ENCODE results near the gene MAGI2. TPM values are rescaled to one million over a fixed set of nuclear protein-coding genes. Genes with fewer than 3 reads are reported as not detected.
A peak's percentile ranks its signal among the peaks of the same experiment; 100 is the strongest.

MAGI2 gene
- total RNA-seq, 1 donor from 2014 or later = 5.8 TPM

DNA sequence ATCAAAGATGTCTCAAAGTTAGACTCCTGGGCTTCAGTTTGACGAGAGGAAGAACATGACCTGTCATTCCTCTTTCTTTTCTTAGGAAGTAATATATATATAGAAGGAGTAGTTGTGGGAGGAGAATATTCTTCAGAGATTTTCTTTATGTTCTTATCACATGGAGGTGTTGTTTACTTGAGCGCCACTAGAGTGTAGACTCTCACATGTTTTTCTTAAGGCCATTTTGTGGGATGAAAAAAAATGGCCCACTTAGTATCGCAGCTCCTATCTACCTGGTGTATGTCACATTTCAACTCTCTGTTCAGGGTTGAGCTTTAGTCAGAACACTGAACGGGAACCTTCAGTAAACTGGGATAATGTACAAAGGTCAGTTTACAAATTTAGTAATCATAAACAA, 1009.7 kb downstream of the MAGI2 start:
- DNase-seq (ENCODE audit: low spot score) = no peak
- TF ChIP-seq CTCF (IDR thresholded peaks at IDR 0.05) = no peak
- peaks cover 2% of the 10 kb centered on the region for H3K27me3 Mint-ChIP-seq (ENCODE audit: low read depth)
- H3K4me3 Mint-ChIP-seq (ENCODE audit: unreplicated experiment) = no peak overlapping the region
- H3K4me1 Mint-ChIP-seq (ENCODE audit: low read depth) = no peaks in the 10 kb centered on the region
- no peak overlapping the region for H3K27ac Mint-ChIP-seq (ENCODE audit: unreplicated experiment)
- no peaks in the 10 kb centered on the region for H3K36me3 Mint-ChIP-seq (ENCODE audit: low read depth)
- no peaks in the 10 kb centered on the region for H3K9me3 Mint-ChIP-seq (ENCODE audit: low read depth)

DNA sequence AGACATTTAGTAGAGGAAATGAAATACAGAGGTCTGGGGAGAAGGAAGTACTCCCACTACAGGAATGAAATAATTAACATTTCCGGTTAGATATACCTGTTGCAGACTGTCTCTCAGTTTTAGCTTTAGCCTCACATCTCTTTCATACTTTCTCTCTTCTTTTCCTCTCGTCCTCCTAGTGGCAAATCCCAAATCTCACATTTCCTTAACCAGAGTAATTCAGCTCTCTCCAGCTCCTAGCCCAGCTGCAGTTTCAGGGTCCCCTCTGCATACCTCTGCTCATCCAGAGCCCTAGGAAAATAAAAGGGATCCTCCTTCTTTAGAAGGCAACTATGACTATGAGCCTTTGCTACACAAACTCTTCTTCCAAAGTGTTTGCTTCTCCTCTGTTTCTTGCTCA, 1011.7 kb downstream of the MAGI2 start:
- Mint-ChIP-seq H3K36me3 (ENCODE audit: low read depth) (no peaks in the 10 kb centered on the region), H3K4me3 (ENCODE audit: unreplicated experiment) (no peak overlapping the region), H3K4me1 (ENCODE audit: low read depth) (peaks cover 9% of the 10 kb centered on the region), H3K27me3 (ENCODE audit: low read depth) (peaks cover 2% of the 10 kb centered on the region), H3K9me3 (ENCODE audit: low read depth) (no peaks in the 10 kb centered on the region), H3K27ac (ENCODE audit: unreplicated experiment) (no peak overlapping the region)
- DNase-seq (ENCODE audit: low spot score) = no peak
- no peak for TF ChIP-seq CTCF (IDR thresholded peaks at IDR 0.05)

DNA sequence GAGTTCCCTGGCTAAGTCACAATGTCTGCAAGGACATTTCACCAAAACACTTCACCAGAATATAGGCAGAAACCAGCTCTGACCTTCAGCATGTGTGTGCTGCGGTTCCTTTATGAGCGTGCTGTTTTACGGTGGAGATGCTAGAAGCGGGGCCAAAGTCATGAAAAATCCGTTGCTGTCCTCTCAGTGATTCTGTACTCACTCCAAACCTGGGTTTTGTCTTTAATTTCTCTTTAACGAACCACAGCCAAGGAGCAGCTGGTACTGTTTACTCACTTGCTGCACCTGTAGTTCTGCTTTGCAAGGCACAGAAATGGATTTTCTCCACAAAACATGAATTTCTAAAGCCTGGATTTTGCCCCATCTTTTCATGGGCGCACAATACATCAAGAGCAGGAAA, 1015.0 kb downstream of the MAGI2 start:
- no peak overlapping the region for H3K27ac Mint-ChIP-seq (ENCODE audit: unreplicated experiment)
- H3K4me3 Mint-ChIP-seq (ENCODE audit: unreplicated experiment) = no peak overlapping the region
- H3K36me3 Mint-ChIP-seq (ENCODE audit: low read depth) = peaks cover 3% of the 10 kb centered on the region
- no peak for DNase-seq (ENCODE audit: low spot score)
- no peak for TF ChIP-seq CTCF (IDR thresholded peaks at IDR 0.05)
- peaks cover 2% of the 10 kb centered on the region for H3K27me3 Mint-ChIP-seq (ENCODE audit: low read depth)
- H3K4me1 Mint-ChIP-seq (ENCODE audit: low read depth) = peaks cover 25% of the 10 kb centered on the region
- H3K9me3 Mint-ChIP-seq (ENCODE audit: low read depth) = peaks cover 1% of the 10 kb centered on the region

GRCh38 chr7:78437118-78437517, 1016.3 kb downstream of the MAGI2 start:
- Mint-ChIP-seq H3K4me1 (ENCODE audit: low read depth) (peaks cover 25% of the 10 kb centered on the region), H3K27me3 (ENCODE audit: low read depth) (peaks cover 2% of the 10 kb centered on the region), H3K9me3 (ENCODE audit: low read depth) (peaks cover 4% of the 10 kb centered on the region), H3K27ac (ENCODE audit: unreplicated experiment) (no peak overlapping the region), H3K4me3 (ENCODE audit: unreplicated experiment) (no peak overlapping the region), H3K36me3 (ENCODE audit: low read depth) (peaks cover 4% of the 10 kb centered on the region)
- no peak for DNase-seq (ENCODE audit: low spot score)
- TF ChIP-seq CTCF (IDR thresholded peaks at IDR 0.05) = no peak

GRCh38 chr7:78435355-78435754, 1018.1 kb downstream of the MAGI2 start:
- H3K36me3 Mint-ChIP-seq (ENCODE audit: low read depth) = peaks cover 4% of the 10 kb centered on the region
- H3K27ac Mint-ChIP-seq (ENCODE audit: unreplicated experiment) = peak overlapping the region; percentile 8
- no peak overlapping the region for H3K4me3 Mint-ChIP-seq (ENCODE audit: unreplicated experiment)
- no peak for TF ChIP-seq CTCF (IDR thresholded peaks at IDR 0.05)
- no peaks in the 10 kb centered on the region for H3K27me3 Mint-ChIP-seq (ENCODE audit: low read depth)
- no peak for DNase-seq (ENCODE audit: low spot score)
- peaks cover 4% of the 10 kb centered on the region for H3K9me3 Mint-ChIP-seq (ENCODE audit: low read depth)
- H3K4me1 Mint-ChIP-seq (ENCODE audit: low read depth) = peaks cover 25% of the 10 kb centered on the region

Measured in chondrocyte (in vitro differentiated cells).